A673 (cell line): Measurements from ENCODE around the gene EXOC3L1. TPM values are rescaled to one million over a fixed set of nuclear protein-coding genes. Genes with fewer than 3 reads are reported as not detected.

Source experiments
- BruUV-seq: library from RNA; stranded (reverse); fragments of 400-500 nt; replicated peaks from 2 replicates; lab custom pipeline; 2021; lab: Mats Ljungman, UMichigan
- CTCF ChIA-PET: fragments of 300-600 bp; sonication (Branson Sonifier 250); formaldehyde crosslinking; loops from one replicate; lab custom pipeline; 2022; ENCODE audit warnings: antibody characterized with exemption; lab: Charles Lee
- POLR2A ChIA-PET: fragments of 300-600 bp; sonication (Branson Sonifier 250); formaldehyde crosslinking; loops from one replicate; lab custom pipeline; 2022; ENCODE audit warnings: antibody characterized with exemption; ENCODE audit not compliant: low non-redundant PET; lab: Charles Lee
- DNase-seq: peaks from one replicate; pipeline ENCODE4 v3.0.0-alpha.2; 2015; ENCODE audit warnings: low spot score
- H3K27ac ChIP-seq: fragments of 200-600 bp; sonication (generic); 2 replicates; pipeline ENCODE4 v1.5.1; 2016; ENCODE audit warnings: mixed run types, low read depth, mild to moderate bottlenecking, mixed read lengths, antibody characterized with exemption, low read length; ENCODE audit not compliant: poor library complexity, severe bottlenecking
- H3K27me3 ChIP-seq: fragments of 200-600 bp; sonication (generic); replicated peaks from 2 replicates; pipeline ENCODE4 v1.6.1; 2017; ENCODE audit warnings: mixed run types, low read depth, mild to moderate bottlenecking, mixed read lengths, antibody characterized with exemption, low read length; ENCODE audit not compliant: insufficient read depth, poor library complexity
- H3K36me3 ChIP-seq: fragments of 200-600 bp; sonication (generic); 2 replicates; pipeline ENCODE4 v1.6.1; 2016; ENCODE audit warnings: mixed run types, mild to moderate bottlenecking, mixed read lengths, antibody characterized with exemption, low read length; ENCODE audit not compliant: insufficient read depth, poor library complexity, severe bottlenecking
- H3K4me1 ChIP-seq: fragments of 200-600 bp; sonication (generic); 2 replicates; pipeline ENCODE4 v1.6.1; 2017; ENCODE audit warnings: mixed run types, mild to moderate bottlenecking, mixed read lengths, antibody characterized with exemption, low read length; ENCODE audit not compliant: insufficient read depth, poor library complexity, severe bottlenecking
- H3K4me3 ChIP-seq: fragments of 200-600 bp; sonication (generic); 2 replicates; pipeline ENCODE4 v1.5.1; 2016; ENCODE audit warnings: low read depth, mixed run types, mild to moderate bottlenecking, mixed read lengths, low read length; ENCODE audit not compliant: poor library complexity, severe bottlenecking
- H3K9me3 ChIP-seq: fragments of 200-600 bp; sonication (generic); 2 replicates; pipeline ENCODE4 v1.6.1; 2016; ENCODE audit warnings: mixed run types, low read depth, mild to moderate bottlenecking, mixed read lengths, antibody characterized with exemption, low read length; ENCODE audit not compliant: poor library complexity, severe bottlenecking
- CTCF ChIP-seq: fragments of 300-800, 200-600 bp; sonication (generic); conservative IDR thresholded peaks from 2 replicates; pipeline ENCODE4 v1.5.1; 2017; ENCODE audit warnings: low read depth, mild to moderate bottlenecking, antibody characterized with exemption, low read length, moderate library complexity, mixed read lengths
- EZH2 ChIP-seq: fragments of 200-600 bp; sonication (generic); IDR thresholded peaks from 2 replicates; pipeline ENCODE4 v1.6.1; 2017; ENCODE audit warnings: borderline replicate concordance, low read depth, mild to moderate bottlenecking, mixed read lengths, antibody characterized with exemption, low read length; ENCODE audit not compliant: poor library complexity, severe bottlenecking
- intact Hi-C: fragments of 100-400 bp; cut with micrococcal nuclease; formaldehyde crosslinking; loops from one replicate; pipeline ENCODE4 v1.10.0; 2022; ENCODE audit not compliant: unreplicated experiment
- total RNA-seq: library from RNA; stranded (reverse); gene quantifications from 2 replicates; pipeline ENCODE4 v1.2.3, GENCODE V29; 2021

EXOC3L1 gene
- total RNA-seq, 1 experiment from 2014 or later: 0.32 TPM

DNA sequence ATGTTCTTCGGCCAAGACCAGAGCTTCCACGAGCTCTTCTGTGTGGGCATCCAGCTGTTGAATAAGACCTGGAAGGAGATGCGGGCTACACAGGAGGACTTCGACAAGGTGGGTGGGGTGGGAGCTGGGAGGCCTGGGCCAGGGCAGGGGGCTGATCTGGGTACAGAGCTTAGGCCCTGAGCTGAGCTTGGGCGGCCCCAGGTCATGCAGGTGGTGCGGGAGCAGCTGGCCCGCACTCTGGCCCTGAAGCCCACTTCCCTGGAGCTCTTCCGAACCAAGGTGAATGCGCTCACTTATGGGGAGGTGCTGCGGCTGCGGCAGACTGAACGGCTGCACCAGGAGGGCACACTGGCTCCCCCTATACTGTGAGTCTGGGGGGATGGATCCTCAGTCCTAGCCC lies 12.5 kb upstream of the EXOC3L1 start:
- intact Hi-C loops: no loop called here
- Histone ChIP-seq H3K27ac (no peak overlapping the region), H3K4me1 (no peaks in the 10 kb centered on the region), H3K4me3 (no peak overlapping the region), H3K9me3 (no peaks in the 10 kb centered on the region), H3K27me3 (no peaks in the 10 kb centered on the region), H3K36me3 (peaks cover 30% of the 10 kb centered on the region)
- BruUV-seq: no TSS peak
- no peak for TF ChIP-seq CTCF
- TF ChIP-seq EZH2: no peak
- CTCF ChIA-PET: interaction anchor here (0.6 kb wide), 1 partner anchor 170 kb away, joined by 13 read pairs; no protein-coding TSS in a partner anchor
- DNase-seq: no peak
- POLR2A ChIA-PET: interaction anchor here (0.6 kb wide), 1 partner anchor 460 kb away, joined by 3 read pairs; no protein-coding TSS in a partner anchor

DNA sequence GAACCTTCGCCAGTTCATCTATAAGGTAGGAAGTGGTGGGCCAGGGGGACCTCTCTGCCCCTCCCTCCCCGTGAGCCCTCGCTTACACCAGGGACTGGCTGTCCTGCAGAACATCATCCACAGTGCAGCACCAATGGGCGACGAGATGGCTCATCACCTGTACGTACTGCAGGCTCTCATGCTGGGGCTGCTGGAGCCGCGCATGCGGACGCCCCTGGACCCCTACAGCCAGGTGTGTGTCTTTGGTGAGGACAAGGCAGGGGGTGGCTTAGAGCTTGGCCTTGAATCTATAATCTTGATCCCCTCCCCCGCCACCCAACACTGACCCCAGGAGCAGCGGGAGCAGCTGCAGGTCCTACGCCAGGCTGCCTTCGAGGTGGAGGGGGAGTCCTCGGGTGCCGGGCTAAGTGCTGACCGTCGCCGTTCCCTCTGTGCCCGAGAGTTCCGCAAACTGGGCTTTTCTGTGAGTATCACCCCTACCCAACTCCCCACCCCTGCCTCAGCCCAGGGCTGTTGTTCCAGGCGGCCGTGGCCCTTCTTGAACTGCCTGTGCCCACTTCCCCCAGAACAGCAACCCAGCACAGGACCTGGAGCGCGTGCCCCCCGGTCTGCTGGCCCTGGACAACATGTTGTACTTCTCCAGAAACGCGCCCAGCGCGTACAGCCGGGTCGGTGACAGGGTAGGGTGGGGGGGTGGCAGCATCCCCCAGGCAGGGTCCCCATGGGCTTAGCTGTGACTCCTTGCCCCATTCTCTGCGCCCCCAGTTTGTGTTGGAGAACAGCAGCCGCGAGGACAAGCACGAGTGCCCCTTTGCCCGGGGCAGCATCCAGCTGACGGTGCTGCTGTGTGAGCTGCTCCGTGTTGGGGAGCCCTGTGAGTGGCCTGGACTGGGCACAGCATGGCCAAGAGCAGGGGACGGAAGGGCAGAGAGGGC lies 11.7 kb upstream of the EXOC3L1 start:
- Histone ChIP-seq H3K9me3 (no peaks in the 10 kb centered on the region), H3K27ac (no peak overlapping the region), H3K36me3 (peaks cover 37% of the 10 kb centered on the region), H3K27me3 (no peaks in the 10 kb centered on the region), H3K4me3 (no peak overlapping the region), H3K4me1 (no peaks in the 10 kb centered on the region)
- TF ChIP-seq CTCF (no peak), EZH2 (no peak)
- ChIA-PET POLR2A (no interaction called here), CTCF (interaction anchor here (0.6 kb wide), 1 partner anchor 171 kb away, joined by 13 read pairs; no protein-coding TSS in a partner anchor)
- DNase-seq: no peak
- intact Hi-C loops: no loop called here
- no TSS peak for BruUV-seq

GRCh38 chr16:67200491-67200890 lies 10.6 kb upstream of the EXOC3L1 start:
- Histone ChIP-seq H3K9me3 (no peaks in the 10 kb centered on the region), H3K4me3 (no peak overlapping the region), H3K4me1 (no peaks in the 10 kb centered on the region), H3K27me3 (no peaks in the 10 kb centered on the region), H3K36me3 (peaks cover 48% of the 10 kb centered on the region), H3K27ac (no peak overlapping the region)
- intact Hi-C loops: no loop called here
- no peak for TF ChIP-seq CTCF
- no peak for TF ChIP-seq EZH2
- ChIA-PET POLR2A (no interaction called here), CTCF (interaction anchor here (0.6 to 0.7 kb wide), 2 partner anchors 44 to 254 kb away, joined by 3 to 8 read pairs; no protein-coding TSS in a partner anchor)
- no TSS peak for BruUV-seq
- no peak for DNase-seq
